Aorta (tissue), 5 donors: ENCODE data around the gene JMY. TPM values are rescaled to one million over a fixed set of nuclear protein-coding genes. Genes with fewer than 3 reads are reported as not detected.

ENCODE experiments used
- ATAC-seq: fragments of 200-7000 bp; cut with Tn5 transposase; one replicate; pipeline ENCODE4 v1.9.1; 2022; ENCODE audit warnings: moderate library complexity; ENCODE audit not compliant: low FRiP score
- DNase-seq, 2 donors: peaks; one replicate each; pipeline ENCODE4 v3.0.0-alpha.2; 2020
- H3K27ac ChIP-seq, 2 donors: one replicate each; pipeline ENCODE4 v1.5.1; 2013; ENCODE audit warnings: low read length in 2 of 2, mild to moderate bottlenecking in 2 of 2, moderate library complexity in 2 of 2, control low read depth in 1 of 2, inconsistent platforms in 1 of 2, low read depth in 1 of 2
- H3K27me3 ChIP-seq, 2 donors: one replicate each; pipeline ENCODE4 v1.6.1; 2013; ENCODE audit warnings: control low read depth in 1 of 2, low read length in 1 of 2, mild to moderate bottlenecking in 1 of 2, moderate library complexity in 1 of 2; ENCODE audit not compliant: insufficient read depth in 2 of 2, control insufficient read depth in 1 of 2
- H3K36me3 ChIP-seq, 2 donors: one replicate each; pipeline ENCODE4 v1.6.1; 2013; ENCODE audit warnings: control low read depth in 1 of 2, low read length in 1 of 2, mild to moderate bottlenecking in 1 of 2; ENCODE audit not compliant: insufficient read depth in 2 of 2, control insufficient read depth in 1 of 2
- H3K4me1 ChIP-seq, 2 donors: one replicate each; pipeline ENCODE4 v1.6.1; 2013; ENCODE audit warnings: low read length in 2 of 2, control low read depth in 1 of 2, mild to moderate bottlenecking in 1 of 2, moderate library complexity in 1 of 2; ENCODE audit not compliant: insufficient read depth in 2 of 2, control insufficient read depth in 1 of 2
- H3K4me3 ChIP-seq, 2 donors: one replicate each; pipeline ENCODE4 v1.5.1; 2013; ENCODE audit warnings: low read length in 2 of 2, control low read depth in 1 of 2, mild to moderate bottlenecking in 1 of 2
- H3K9me3 ChIP-seq: one replicate; pipeline ENCODE4 v1.6.1; 2013; ENCODE audit warnings: mild to moderate bottlenecking, low read length; ENCODE audit not compliant: control insufficient read depth
- whole genome bisulfite sequencing, 2 donors: extraction: QIAGEN DNeasy Blood & Tissue Kit; methylation state at CpG; one replicate each; pipeline ENCODE4 v1.1.7; 2013; 5-methylcytosine and 5-hydroxymethylcytosine counted together
- intact Hi-C, 2 donors: fragments of 100-400 bp; cut with DNase I; formaldehyde crosslinking; loops; one replicate each; pipeline versions ENCODE4 v1.14.2 to v1.15.0; 2022
- polyA plus RNA-seq, 2 donors: library from polyadenylated mRNA; stranded (reverse); fragments of 200-250 nt; gene quantifications; one replicate each; pipeline ENCODE4 v1.2.3, GENCODE V29; 2013
- total RNA-seq, 2 donors: library from RNA; stranded (reverse); fragmentation: NEBNext Ultra II Directional; extraction: Animal tissue kit (Norgen Biotek cat#: 25700); gene quantifications; one replicate each; pipeline ENCODE4 v1.2.1, GENCODE V29; 2021
- donor health status: healthy with polysubstance abuse.
- donor health status: Bipolar disorder and iron deficiency.
- donor health status: DM: no; HTN: no; CAD: no.
- donor health status: DM: no; HTN: no; CAD: no.
- donor health status: DM: yes; HTN: yes; CAD: no.

JMY gene
- total and polyA plus RNA-seq, 4 donors, result 3.0 to 14.1 (median 8.3) TPM

- ATAC-seq (no peak), DNase-seq (no peak)
- no peak overlapping the region for H3K4me3 ChIP-seq
- no peaks in the 10 kb centered on the region for H3K36me3 ChIP-seq
- no peaks in the 10 kb centered on the region for H3K9me3 ChIP-seq
- intact Hi-C loops, result no loop called here
- no peaks in the 10 kb centered on the region for H3K27me3 ChIP-seq
- H3K27ac ChIP-seq, result no peak overlapping the region
- H3K4me1 ChIP-seq, result no peaks in the 10 kb centered on the region
- 69 to 73% methylated on average over 4 of the region's 4 CpGs for WGBS, 2 donors
Observed at GRCh38 chr5:79201206-79201605, 34.7 kb upstream of the JMY start.

GRCh38 chr5:79202076-79202475 lies 33.9 kb upstream of the JMY start:
- intact Hi-C loops, result no loop called here
- no peak overlapping the region for H3K4me3 ChIP-seq
- H3K4me1 ChIP-seq, result no peaks in the 10 kb centered on the region
- no peaks in the 10 kb centered on the region for H3K27me3 ChIP-seq
- H3K27ac ChIP-seq, result no peak overlapping the region
- ATAC-seq, result no peak
- no peaks in the 10 kb centered on the region for H3K36me3 ChIP-seq
- no peak for DNase-seq
- H3K9me3 ChIP-seq, result no peaks in the 10 kb centered on the region

DNA sequence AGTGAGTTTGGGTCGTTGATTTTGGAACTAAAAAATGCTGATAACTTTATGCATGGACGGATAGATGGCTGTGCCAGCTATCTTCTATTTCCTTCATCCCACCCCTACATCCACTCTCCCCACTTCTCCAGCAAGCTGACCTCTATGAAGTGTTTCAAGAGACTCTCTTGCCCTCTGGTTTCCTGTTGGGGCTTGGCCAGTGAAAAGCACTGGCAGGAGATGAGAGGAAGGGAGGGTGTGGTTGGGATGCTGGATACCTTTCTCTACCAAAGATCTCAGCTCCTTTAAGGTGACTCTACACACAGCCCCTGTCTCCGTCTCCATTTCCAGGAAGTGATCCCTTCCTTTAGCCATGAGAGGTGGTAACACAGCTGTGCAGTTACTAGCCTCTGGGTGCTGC lies 30.0 kb upstream of the JMY start:
- Histone ChIP-seq H3K27ac (no peak overlapping the region), H3K9me3 (no peaks in the 10 kb centered on the region), H3K4me1 (no peaks in the 10 kb centered on the region), H3K4me3 (no peak overlapping the region), H3K27me3 (no peaks in the 10 kb centered on the region), H3K36me3 (no peaks in the 10 kb centered on the region)
- WGBS, 2 donors, result 36 to 46% methylated on average over 3 of the region's 3 CpGs
- DNase-seq (no peak), ATAC-seq (no peak)
- intact Hi-C loops, result no loop called here

GRCh38 chr5:79206541-79206940 lies 29.4 kb upstream of the JMY start:
- Histone ChIP-seq H3K27ac (no peak overlapping the region), H3K4me1 (no peaks in the 10 kb centered on the region), H3K4me3 (no peak overlapping the region), H3K9me3 (no peaks in the 10 kb centered on the region), H3K36me3 (no peaks in the 10 kb centered on the region), H3K27me3 (no peaks in the 10 kb centered on the region)
- intact Hi-C loops, result no loop called here
- 95 to 97% methylated on average over 3 of the region's 3 CpGs for WGBS, 2 donors
- DNase-seq, result no peak
- ATAC-seq, result no peak

GRCh38 chr5:79209505-79209904 lies 26.4 kb upstream of the JMY start:
- H3K36me3 ChIP-seq, result no peaks in the 10 kb centered on the region
- no peak for ATAC-seq
- intact Hi-C loops, result no loop called here

GRCh38 chr5:79224286-79224984 lies 11.5 kb upstream of the JMY start:
- Histone ChIP-seq H3K27ac (no peak overlapping the region), H3K9me3 (no peaks in the 10 kb centered on the region), H3K4me3 (no peak overlapping the region), H3K36me3 (no peaks in the 10 kb centered on the region), H3K27me3 (no peaks in the 10 kb centered on the region), H3K4me1 (no peaks in the 10 kb centered on the region)
- 78 to 79% methylated on average over 4 of the region's 4 CpGs for WGBS, 2 donors
- ATAC-seq (no peak), DNase-seq (no peak)
- intact Hi-C loops, result no loop called here

More at GRCh38 chr5:79209505-79209904, 26.4 kb upstream of the JMY start:
- no peak for DNase-seq
- no peaks in the 10 kb centered on the region for H3K4me1 ChIP-seq
- H3K4me3 ChIP-seq, result no peak overlapping the region
- H3K9me3 ChIP-seq, result no peaks in the 10 kb centered on the region
- H3K27me3 ChIP-seq, result no peaks in the 10 kb centered on the region
- no peak overlapping the region for H3K27ac ChIP-seq

- Histone ChIP-seq H3K36me3 (no peaks in the 10 kb centered on the region), H3K27ac (no peak overlapping the region), H3K27me3 (no peaks in the 10 kb centered on the region), H3K4me3 (no peak overlapping the region), H3K4me1 (no peaks in the 10 kb centered on the region), H3K9me3 (no peaks in the 10 kb centered on the region)
- DNase-seq (no peak), ATAC-seq (no peak)
- 55 to 60% methylated on average over 2 of the region's 2 CpGs for WGBS, 2 donors
- intact Hi-C loops, result no loop called here
Observed at GRCh38 chr5:79225026-79225425, 10.9 kb upstream of the JMY start.

DNA sequence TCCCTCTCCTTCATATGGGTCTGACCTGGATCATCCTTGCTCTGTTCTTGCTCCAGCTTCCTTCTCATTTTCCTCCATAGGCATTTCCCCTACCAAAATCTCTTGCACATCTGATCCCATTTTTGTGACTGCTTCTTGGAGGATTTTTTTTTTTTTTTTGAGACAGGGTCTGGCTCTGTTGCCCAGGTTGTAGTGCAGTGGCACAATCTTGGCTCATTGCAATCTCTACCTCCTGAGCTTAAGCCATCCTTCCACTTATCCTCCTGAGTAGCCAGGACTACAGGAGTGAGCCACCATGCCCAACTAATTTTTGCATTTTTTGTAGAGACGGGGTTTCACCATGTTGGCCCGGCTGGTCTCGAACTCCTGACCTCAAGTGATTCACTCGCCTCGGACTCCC lies 10.5 kb upstream of the JMY start:
- intact Hi-C loops, result no loop called here
- no peak overlapping the region for H3K27ac ChIP-seq
- no peaks in the 10 kb centered on the region for H3K36me3 ChIP-seq
- no peak overlapping the region for H3K4me3 ChIP-seq
- no peaks in the 10 kb centered on the region for H3K27me3 ChIP-seq
- DNase-seq, result no peak
- no peaks in the 10 kb centered on the region for H3K4me1 ChIP-seq
- ATAC-seq, result no peak
- no peaks in the 10 kb centered on the region for H3K9me3 ChIP-seq
- WGBS, 2 donors, result 95 to 96% methylated on average over 5 of the region's 5 CpGs

- no peaks in the 10 kb centered on the region for H3K9me3 ChIP-seq
- WGBS, 2 donors, result 83 to 88% methylated on average over 4 of the region's 4 CpGs
Observed at GRCh38 chr5:79227484-79228025, 8.4 kb upstream of the JMY start.

More at GRCh38 chr5:79227484-79228025, 8.4 kb upstream of the JMY start:
- Histone ChIP-seq H3K36me3 (no peaks in the 10 kb centered on the region), H3K4me1 (no peaks in the 10 kb centered on the region), H3K4me3 (no peak overlapping the region), H3K27ac (no peak overlapping the region), H3K27me3 (no peaks in the 10 kb centered on the region)
- no peak for DNase-seq
- ATAC-seq, result no peak
- intact Hi-C loops, result no loop called here
